Smooth muscle cell (in vitro differentiated cells): Measurements from ENCODE around the gene PIBF1. TPM values are rescaled to one million over a fixed set of nuclear protein-coding genes. Genes with fewer than 3 reads are reported as not detected.

Source experiments
- DNase-seq: peaks from one replicate; lab custom pipeline; 2025; ENCODE audit not compliant: unreplicated experiment; lab: John Stamatoyannopoulos, UW
- H2AFZ ChIP-seq: fragments of 200-600 bp; sonication (generic); 2 replicates; pipeline ENCODE4 v1.6.0; 2016; ENCODE audit warnings: antibody characterized with exemption, low read depth, mild to moderate bottlenecking
- H3F3A ChIP-seq: fragments of 200-600 bp; sonication (generic); 2 replicates; pipeline ENCODE4 v1.6.0; 2017; ENCODE audit warnings: antibody characterized with exemption, low read depth
- H3K27ac ChIP-seq: fragments of 200-600 bp; sonication (generic); 2 replicates; pipeline ENCODE4 v1.5.1; 2016; ENCODE audit warnings: low read depth, mild to moderate bottlenecking
- H3K27me3 ChIP-seq: fragments of 200-600 bp; sonication (generic); 2 replicates; pipeline ENCODE4 v1.6.1; 2016; ENCODE audit warnings: low read depth, mild to moderate bottlenecking
- H3K36me3 ChIP-seq: fragments of 200-600 bp; sonication (generic); 2 replicates; pipeline ENCODE4 v1.5.1; 2016; ENCODE audit warnings: low read depth
- H3K4me1 ChIP-seq: fragments of 200-600 bp; sonication (generic); 2 replicates; pipeline ENCODE4 v1.5.1; 2016; ENCODE audit warnings: low read depth
- H3K4me2 ChIP-seq: fragments of 200-600 bp; sonication (generic); 2 replicates; pipeline ENCODE4 v1.6.0; 2016; ENCODE audit warnings: mild to moderate bottlenecking
- H3K4me3 ChIP-seq: fragments of 200-600 bp; sonication (generic); 2 replicates; pipeline ENCODE4 v1.5.1; 2016; ENCODE audit warnings: mild to moderate bottlenecking
- H3K79me2 ChIP-seq: fragments of 200-600 bp; sonication (generic); 2 replicates; pipeline ENCODE4 v1.6.0; 2016; ENCODE audit warnings: low read depth, mild to moderate bottlenecking
- H3K9ac ChIP-seq: fragments of 200-600 bp; sonication (generic); 2 replicates; pipeline ENCODE4 v1.6.0; 2016; ENCODE audit warnings: low read depth
- H3K9me3 ChIP-seq: fragments of 200-600 bp; sonication (generic); replicated peaks from 2 replicates; pipeline ENCODE4 v1.5.1; 2016; ENCODE audit warnings: low read depth
- H4K20me1 ChIP-seq: fragments of 200-600 bp; sonication (generic); 2 replicates; pipeline ENCODE4 v1.6.0; 2016; ENCODE audit warnings: low read depth
- WGBS: methylation state at CpG from one replicate; pipeline ENCODE4 v1.1.7; 2016; ENCODE audit warnings: low lambda C conversion rate; 5-methylcytosine and 5-hydroxymethylcytosine counted together
- polyA plus RNA-seq: library from polyadenylated mRNA; unstranded; fragments of >200 nt; fragmentation: Nextera tagmentation; extraction: Ambion mirVana; gene quantifications from 2 replicates; pipeline ENCODE4 v1.2.1, GENCODE V29; 2016
- total RNA-seq: library from RNA; depleted of rRNA; stranded (reverse); fragments of >200 nt; gene quantifications from 2 replicates; pipeline ENCODE4 v1.2.3, GENCODE V29; 2014
- TF ChIP-seq, protein P1 (sequence below): fragments of 200-600 bp; sonication (generic); IDR thresholded peaks from 2 replicates; pipeline ENCODE4 v1.5.1; 2017; ENCODE audit warnings: borderline replicate concordance, mild to moderate bottlenecking, antibody characterized with exemption; ENCODE audit not compliant: insufficient read depth, poor library complexity, severe bottlenecking

Gene PIBF1
- total and polyA plus RNA-seq, 2 experiments from 2014 or later: 14.1 to 30.8 TPM

DNA sequence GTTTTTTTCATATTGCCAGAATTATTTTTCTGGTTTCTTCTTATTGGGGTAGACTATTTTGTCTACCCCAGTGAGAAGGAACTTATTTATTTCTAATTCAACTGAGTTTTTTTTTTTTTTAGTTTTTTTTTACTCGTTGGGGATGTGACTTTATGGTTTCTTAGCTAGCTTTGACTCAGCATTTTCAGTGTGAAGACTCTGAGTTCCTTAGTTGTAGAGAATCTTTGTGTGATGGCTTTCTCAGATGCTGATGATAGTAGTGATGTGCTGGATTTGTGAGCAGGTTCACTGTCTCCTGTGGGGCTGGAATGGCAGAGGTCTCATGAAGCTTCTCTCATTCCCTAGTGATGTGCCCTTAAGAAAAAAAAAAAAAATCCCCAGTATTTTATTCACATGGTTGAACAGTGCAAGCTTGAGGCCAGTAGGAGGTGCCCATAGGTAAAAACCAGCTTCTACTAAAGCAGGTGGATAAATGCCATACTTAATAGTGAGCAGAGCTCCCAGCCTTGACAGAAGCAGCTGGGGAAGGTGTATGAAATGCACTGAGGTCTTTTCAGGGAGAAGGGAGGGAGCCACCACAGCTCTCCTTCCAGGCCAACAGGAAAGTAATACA lies 170.7 kb downstream of the PIBF1 start:
- no peak overlapping the region for H2AFZ ChIP-seq
- H3K9me3 ChIP-seq: no peaks in the 10 kb centered on the region
- TF ChIP-seq, protein P1, sequence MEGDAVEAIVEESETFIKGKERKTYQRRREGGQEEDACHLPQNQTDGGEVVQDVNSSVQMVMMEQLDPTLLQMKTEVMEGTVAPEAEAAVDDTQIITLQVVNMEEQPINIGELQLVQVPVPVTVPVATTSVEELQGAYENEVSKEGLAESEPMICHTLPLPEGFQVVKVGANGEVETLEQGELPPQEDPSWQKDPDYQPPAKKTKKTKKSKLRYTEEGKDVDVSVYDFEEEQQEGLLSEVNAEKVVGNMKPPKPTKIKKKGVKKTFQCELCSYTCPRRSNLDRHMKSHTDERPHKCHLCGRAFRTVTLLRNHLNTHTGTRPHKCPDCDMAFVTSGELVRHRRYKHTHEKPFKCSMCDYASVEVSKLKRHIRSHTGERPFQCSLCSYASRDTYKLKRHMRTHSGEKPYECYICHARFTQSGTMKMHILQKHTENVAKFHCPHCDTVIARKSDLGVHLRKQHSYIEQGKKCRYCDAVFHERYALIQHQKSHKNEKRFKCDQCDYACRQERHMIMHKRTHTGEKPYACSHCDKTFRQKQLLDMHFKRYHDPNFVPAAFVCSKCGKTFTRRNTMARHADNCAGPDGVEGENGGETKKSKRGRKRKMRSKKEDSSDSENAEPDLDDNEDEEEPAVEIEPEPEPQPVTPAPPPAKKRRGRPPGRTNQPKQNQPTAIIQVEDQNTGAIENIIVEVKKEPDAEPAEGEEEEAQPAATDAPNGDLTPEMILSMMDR: no peak
- H4K20me1 ChIP-seq: no peaks in the 10 kb centered on the region
- DNase-seq: no peak
- no peak overlapping the region for H3K4me3 ChIP-seq
- WGBS: 90% methylated on average over 1 of the region's 1 CpG
- no peaks in the 10 kb centered on the region for H3K79me2 ChIP-seq
- no peak overlapping the region for H3K4me2 ChIP-seq
- no peak overlapping the region for H3K9ac ChIP-seq
- no peaks in the 10 kb centered on the region for H3K4me1 ChIP-seq
- no peaks in the 10 kb centered on the region for H3K36me3 ChIP-seq
- H3K27me3 ChIP-seq: no peaks in the 10 kb centered on the region
- no peak overlapping the region for H3K27ac ChIP-seq
- H3F3A ChIP-seq: no peaks in the 10 kb centered on the region

DNA sequence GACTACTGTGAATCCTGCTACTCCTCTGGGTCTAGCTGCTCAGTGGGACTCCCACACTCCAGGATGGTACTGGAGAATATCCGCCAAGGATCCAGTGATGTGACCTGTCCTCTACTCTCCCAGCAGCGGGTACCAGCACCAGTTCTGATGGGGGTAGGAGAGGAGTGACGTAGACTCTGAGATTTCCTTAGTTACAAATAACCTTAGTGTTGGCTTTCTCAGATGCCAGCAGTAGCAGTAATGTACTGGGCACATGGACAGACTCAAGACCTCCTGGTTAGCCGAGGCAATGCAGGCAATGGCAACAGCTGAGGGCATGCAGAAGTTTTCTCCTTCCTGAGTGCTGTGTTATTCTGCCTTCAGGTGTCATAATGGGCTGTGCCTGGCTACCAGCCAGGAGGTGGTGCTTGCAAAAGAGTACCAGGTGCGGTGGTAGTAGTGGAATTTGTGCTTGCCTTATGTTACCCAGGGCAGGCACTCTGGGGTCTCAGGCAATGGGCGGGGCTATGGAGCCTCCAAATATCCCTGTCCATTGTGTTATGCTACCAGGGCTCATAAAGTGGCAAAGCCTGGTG lies 171.5 kb downstream of the PIBF1 start:
- Histone ChIP-seq H3K79me2 (no peaks in the 10 kb centered on the region), H2AFZ (no peak overlapping the region), H3K4me2 (no peak overlapping the region), H3K4me3 (no peak overlapping the region), H3K4me1 (no peaks in the 10 kb centered on the region), H3F3A (no peaks in the 10 kb centered on the region), H3K27me3 (no peaks in the 10 kb centered on the region), H3K9ac (no peak overlapping the region), H3K36me3 (no peaks in the 10 kb centered on the region), H3K27ac (no peak overlapping the region), H3K9me3 (no peaks in the 10 kb centered on the region), H4K20me1 (no peaks in the 10 kb centered on the region)
- DNase-seq: no peak
- TF ChIP-seq, protein P1: no peak
- WGBS: 92% methylated on average over 6 of the region's 6 CpGs

DNA sequence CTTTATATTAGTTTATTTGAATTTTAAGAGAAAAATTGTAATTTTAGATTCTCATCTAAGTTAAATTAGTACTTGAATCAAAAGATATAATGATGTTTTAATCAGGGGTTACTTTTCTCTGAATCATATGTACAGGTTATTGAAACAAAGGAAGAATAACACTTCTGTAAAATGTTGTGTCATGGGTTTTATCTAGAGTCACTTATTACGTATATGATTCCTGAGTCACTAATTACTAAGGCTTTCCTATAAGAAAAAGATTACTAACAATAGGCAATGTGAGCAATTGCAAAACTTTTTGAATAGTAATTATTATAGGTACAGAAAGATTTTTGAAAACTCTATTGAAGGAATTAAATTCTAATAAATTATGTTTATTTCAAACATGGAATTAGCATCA lies 177.7 kb downstream of the PIBF1 start:
- Histone ChIP-seq H2AFZ (no peak overlapping the region), H3K9me3 (no peaks in the 10 kb centered on the region), H3K27me3 (no peaks in the 10 kb centered on the region), H3K4me3 (peak overlapping the region; percentile 26), H3K36me3 (no peaks in the 10 kb centered on the region), H3K4me1 (no peaks in the 10 kb centered on the region), H3K4me2 (no peak overlapping the region), H3K79me2 (no peaks in the 10 kb centered on the region), H4K20me1 (no peaks in the 10 kb centered on the region), H3K9ac (peak overlapping the region; percentile 37), H3K27ac (peak overlapping the region; percentile 76), H3F3A (no peaks in the 10 kb centered on the region)
- no peak for DNase-seq
- TF ChIP-seq, protein P1: no peak
- 75% methylated on average over 1 of the region's 1 CpG for WGBS

DNA sequence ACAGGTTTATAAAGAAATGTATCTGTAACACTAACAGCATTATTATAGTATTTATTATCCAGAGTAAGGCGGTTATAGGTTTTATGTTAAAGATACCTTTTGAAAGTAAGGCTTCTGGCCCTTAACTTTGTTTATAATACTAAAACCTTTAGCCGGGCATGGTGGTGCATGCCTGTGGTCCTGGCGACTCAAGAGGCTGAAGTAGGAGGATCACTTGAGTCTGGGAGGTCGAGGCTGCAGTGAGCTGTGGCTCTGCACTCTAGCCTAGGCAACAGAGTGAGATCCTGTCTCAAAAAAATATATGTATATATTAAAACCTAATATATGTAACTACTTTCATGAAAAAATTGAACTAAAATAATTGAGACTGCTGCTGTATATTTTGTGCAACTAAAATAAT lies 178.2 kb downstream of the PIBF1 start:
- peaks cover 3% of the 10 kb centered on the region for H3K36me3 ChIP-seq

More for the DNA sequence above, 178.2 kb downstream of the PIBF1 start:
- H3K9ac ChIP-seq: peak overlapping the region; percentile 37
- no peaks in the 10 kb centered on the region for H3K9me3 ChIP-seq
- H3F3A ChIP-seq: no peaks in the 10 kb centered on the region
- H3K27ac ChIP-seq: peak overlapping the region; percentile 76
- H4K20me1 ChIP-seq: no peaks in the 10 kb centered on the region
- no peaks in the 10 kb centered on the region for H3K27me3 ChIP-seq
- peak overlapping the region; percentile 25 for H3K4me2 ChIP-seq
- no peaks in the 10 kb centered on the region for H3K79me2 ChIP-seq
- no peaks in the 10 kb centered on the region for H3K4me1 ChIP-seq
- H3K4me3 ChIP-seq: peak overlapping the region; percentile 26
- TF ChIP-seq, protein P1: no peak
- WGBS: 86% methylated on average over 4 of the region's 4 CpGs
- DNase-seq: no peak
- H2AFZ ChIP-seq: no peak overlapping the region
